GM12872 (cell line): ENCODE data around the gene VWA3A.

Experiments
- CTCF ChIP-seq: IDR thresholded peaks from 3 replicates; pipeline ENCODE4 v1.5.1; 2011; ENCODE audit warnings: low read depth, mild to moderate bottlenecking, low read length, moderate library complexity; ENCODE audit not compliant: insufficient read depth

VWA3A gene

GRCh38 chr16:22092143-22092933 is at the start of gene VWA3A:
Gene VWA3A, plus strand, starts transcription at chr16:22092541. Its CDS starts 97 bp downstream, at chr16:22092638.
- no peak for TF ChIP-seq CTCF

GRCh38 chr16:22050963-22051362 is 41.4 kb upstream of the VWA3A start:
- no peak for TF ChIP-seq CTCF

- TF ChIP-seq CTCF: no peak
These were observed 39.4 kb upstream of the VWA3A start for GRCh38 chr16:22052980-22053379.

- TF ChIP-seq CTCF: no peak
These were observed 38.4 kb upstream of the VWA3A start for GRCh38 chr16:22053921-22054341.

GRCh38 chr16:22054847-22055590 is 37.3 kb upstream of the VWA3A start:
- no peak for TF ChIP-seq CTCF

- TF ChIP-seq CTCF: no peak
These were observed 36.5 kb upstream of the VWA3A start for GRCh38 chr16:22055881-22056280.

GRCh38 chr16:22063888-22064467 is 28.4 kb upstream of the VWA3A start:
- no peak for TF ChIP-seq CTCF
